Activated CD4-positive, alpha-beta T cell treated with anti-CD3 and anti-CD28 coated beads for 48 hours (primary cell): ENCODE data around the gene RNF34.
A peak's percentile ranks its signal among the peaks of the same experiment; 100 is the strongest.
"Not testable (repeated sequence)": the region's sequence is repeated elsewhere in the genome, so short reads cannot be mapped to it uniquely, and the experiment has no call there.

Experiments
- DNase-seq: peaks from one replicate; pipeline ENCODE4 v3.0.0-alpha.2; 2020

Gene RNF34, protein sequence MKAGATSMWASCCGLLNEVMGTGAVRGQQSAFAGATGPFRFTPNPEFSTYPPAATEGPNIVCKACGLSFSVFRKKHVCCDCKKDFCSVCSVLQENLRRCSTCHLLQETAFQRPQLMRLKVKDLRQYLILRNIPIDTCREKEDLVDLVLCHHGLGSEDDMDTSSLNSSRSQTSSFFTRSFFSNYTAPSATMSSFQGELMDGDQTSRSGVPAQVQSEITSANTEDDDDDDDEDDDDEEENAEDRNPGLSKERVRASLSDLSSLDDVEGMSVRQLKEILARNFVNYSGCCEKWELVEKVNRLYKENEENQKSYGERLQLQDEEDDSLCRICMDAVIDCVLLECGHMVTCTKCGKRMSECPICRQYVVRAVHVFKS

DNA sequence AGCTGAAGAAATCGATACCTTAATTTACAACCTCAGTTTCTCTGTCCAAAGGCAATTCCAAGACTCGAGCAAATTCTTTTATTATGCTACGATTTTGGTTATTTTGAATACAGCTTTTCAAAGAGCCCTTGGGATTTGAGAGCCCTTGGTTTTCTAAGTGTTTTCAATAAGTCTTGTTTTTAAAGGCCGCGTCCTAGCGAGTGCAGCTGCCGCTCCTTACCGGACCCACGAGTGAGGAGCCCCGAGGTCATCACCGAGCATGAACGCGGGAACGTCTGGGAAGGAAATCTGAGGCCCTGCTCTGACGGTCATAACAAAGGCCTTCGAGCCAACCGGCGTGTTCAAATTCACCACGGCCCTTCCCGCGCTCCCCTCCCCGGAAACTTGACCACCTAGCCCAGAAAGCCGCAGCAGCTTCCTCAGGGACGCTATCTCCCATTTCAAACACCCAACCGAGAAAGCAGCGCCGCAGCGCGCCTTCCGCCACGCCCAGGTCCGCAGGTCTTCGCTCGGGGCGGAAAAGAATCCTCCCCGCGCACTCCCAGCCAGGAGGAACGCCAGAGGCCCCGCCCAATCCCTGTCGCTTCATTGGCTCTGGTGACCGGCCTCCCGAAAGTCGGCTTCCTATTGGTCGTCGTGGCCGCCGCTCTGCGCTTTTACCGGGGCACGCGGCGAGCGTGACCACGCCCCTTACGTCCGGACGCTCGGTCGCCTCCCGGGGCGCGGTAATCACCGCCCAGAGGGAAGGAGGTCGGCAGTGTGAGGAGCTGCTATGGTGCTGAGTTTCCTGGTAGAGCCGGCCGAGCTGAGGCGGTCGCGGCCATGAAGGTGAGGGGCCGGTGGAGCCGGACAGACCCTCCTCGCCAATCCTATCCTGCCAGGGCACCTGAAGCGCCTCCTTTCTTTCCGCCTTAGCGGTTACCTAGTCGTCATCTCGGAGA, at the start of gene RNF34:
RNF34 (plus strand) TSS at position 728 of the 941 bp plus-strand sequence; CDS start at position 823, 95 bp downstream.
- DNase-seq: peak; percentile 99

DNA sequence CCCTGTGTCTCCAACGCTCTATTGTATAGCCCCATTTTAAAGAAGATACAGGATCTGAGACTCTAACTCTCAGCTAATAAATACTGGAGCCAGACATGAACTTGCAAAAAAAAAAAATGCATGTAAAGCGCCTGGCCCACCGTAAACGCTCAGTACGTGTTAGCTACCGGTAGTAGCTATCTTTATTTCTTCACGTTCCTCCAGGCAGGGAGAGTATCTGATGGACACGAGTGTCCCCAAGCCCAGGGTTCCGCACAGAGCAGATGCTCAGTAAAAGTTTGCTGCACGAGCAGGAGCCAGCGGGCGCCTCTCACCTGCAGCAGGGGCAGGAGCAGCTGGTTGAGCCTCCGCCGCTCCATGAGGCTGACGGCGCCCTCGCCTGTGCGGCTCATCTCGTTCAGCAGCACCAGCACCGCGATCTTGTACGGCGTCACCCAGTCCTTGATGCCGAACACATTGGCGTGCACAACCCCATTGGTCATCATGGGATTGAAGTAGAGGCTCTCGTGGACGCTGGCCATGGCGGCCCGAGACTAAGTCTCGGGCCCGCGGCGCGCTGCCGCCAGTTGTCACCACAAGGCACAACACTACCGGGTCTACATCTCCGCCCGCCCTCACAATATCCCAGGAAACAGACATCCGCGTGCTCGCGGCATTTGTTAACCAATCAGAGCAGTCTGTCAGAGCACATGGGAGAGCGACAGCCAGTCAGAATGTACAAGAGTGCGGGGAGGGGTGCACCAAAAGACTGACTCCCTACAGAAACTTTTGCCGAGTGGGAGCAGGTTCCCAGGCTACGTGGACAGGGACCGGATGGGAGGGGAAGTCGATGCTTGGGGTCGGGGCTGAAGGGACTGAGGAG, 47.9 kb upstream of the RNF34 start, which contains the start of gene ANAPC5:
ANAPC5 (minus strand) TSS at position 592 of the 862 bp plus-strand sequence; CDS start at position 521, 71 bp downstream.
- DNase-seq: peak; percentile 94

DNA sequence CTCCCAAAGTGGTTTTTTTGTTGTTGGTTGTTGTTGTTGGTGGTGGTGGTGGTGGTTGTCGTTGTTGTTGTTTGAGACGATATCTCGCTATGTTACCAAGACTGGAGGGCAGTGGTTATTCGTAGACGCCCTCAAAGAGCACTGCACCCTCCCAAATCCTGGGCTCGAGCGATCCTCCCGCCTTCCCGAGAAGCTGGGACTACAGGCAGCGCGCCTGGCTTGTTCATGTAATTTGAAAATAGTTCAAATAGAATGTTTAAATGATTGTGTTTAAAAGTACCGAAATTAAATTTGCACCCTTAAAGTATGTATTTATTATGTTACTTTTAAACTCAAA, 47.3 kb upstream of the RNF34 start:
- no peak for DNase-seq

DNA sequence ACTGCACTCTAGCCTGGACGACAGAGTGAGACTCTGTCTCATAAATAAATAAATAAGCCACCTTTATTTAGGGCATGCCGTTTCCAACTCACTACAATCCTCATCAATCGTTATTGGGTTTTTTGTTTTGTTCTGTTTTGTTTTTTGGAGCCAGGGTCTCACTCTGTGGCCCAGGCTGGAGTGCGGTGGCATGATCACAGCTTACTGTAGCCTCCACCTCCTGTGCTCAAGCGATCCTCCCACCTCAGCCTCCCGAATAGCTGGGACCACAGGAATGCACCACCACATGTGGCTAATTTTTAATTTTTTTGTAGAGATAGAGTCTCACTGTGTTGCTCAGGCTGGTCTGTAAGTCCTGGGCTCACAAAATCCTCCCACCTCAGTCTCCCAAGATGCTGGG, 44.1 kb upstream of the RNF34 start:
- no peak for DNase-seq

DNA sequence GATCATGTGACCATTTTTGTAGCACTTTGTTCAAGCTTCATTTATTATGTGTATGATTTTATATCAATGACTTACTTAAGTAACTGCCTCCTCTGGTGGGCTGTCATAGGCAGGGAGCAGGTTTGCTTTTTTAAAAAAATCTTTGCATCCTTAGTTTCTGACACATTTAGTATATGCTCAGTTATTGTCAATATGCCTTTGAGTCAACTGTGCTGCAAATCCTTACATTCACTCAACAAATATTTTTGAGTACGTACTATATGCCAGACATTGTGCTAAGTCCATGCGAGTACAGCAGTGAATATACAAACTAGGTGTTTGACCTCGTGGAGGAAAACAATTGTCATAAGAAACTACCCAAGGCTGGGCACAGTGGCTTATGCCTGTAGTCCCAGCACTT, 43.3 kb upstream of the RNF34 start:
- no peak for DNase-seq

DNA sequence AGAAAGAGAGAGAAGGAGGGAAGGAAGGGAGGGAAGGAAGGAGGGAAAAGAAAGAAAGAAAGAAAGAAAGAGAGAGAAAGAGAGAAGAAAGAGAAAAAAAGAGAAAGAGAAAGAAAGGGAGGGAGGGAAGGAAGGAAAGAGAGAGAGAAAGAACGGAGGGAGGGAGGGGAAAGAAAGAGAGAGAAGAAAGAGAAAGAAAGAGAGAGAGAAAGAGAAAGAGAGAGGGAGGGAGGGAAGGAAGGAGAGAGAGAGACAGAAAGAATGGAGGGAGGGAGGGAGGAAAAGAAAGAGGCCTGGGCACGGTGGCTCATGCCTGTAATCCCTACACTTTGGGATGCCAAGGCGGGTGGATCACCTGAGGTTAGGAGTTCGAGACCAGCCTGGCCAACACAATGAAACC, 42.6 kb upstream of the RNF34 start:
- no peak for DNase-seq

DNA sequence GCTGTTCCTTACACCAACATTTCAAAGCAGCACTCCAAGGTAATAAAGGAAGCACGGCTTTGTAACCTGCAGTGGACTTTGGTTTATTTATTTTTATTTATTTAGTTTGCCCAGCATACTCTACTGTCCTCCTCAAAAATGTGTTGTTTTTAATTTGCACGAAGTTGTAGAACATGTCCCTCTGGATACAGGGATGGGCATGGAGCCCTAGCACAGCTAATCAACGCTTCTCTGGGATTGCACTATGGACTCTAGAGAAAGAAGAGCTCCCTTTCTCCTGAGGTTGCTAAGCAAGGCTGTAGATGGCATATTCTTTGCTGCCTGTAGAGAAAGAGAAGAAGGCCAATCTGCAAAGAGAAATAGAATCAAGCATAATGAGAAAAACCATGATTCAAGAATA, 41.8 kb upstream of the RNF34 start:
- DNase-seq: no peak

DNA sequence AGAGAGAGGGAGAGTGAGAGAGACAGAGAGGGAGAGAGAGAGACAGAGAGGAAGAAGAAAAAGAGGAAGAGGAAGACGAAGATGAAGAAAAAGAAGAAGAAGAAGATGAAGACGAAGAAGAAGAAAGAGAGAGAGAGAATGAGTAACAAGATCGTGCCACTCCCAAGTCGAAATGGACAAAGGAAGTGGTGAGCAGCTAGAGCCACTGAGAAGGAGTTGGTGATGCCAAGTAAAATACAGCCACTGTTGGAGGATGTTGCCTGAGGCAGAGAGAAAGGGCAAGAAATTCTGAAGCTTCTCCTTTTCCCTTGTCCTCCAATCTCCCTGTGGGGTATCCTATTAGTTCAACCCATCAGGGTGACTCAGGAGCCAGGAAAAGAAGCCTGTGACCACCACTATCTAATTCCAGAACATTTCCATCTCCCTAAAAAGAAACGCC, 35.2 kb upstream of the RNF34 start:
- no peak for DNase-seq

DNA sequence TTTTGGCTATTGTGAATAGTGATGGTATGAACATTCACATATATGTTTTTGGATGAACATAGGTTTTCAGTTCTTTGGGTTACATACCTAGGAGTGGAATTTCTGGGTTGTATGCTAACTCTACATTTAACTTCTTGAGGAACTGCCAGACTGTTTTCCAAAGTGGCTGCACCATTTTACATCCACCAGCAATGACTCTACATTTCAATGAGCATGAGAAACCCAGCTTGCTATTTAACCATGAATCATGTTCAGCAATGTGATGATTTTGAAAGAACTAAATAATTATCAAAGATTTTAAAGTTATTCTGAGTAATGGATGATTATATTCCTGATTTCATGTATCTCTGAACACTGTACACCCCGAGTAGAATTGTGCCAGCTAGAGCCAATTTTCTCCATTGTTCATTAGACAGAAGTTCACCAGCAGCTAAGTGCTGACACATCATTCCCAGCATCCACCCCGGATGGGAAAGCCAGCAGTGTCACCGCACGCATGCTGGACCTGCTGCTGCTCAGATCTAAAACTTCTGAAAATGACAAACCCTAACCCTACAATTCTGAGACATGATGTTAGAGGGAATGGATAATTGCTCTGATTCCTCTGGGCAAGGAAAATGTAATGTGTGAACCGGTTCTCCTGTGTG, 34.4 kb upstream of the RNF34 start:
- no peak for DNase-seq

DNA sequence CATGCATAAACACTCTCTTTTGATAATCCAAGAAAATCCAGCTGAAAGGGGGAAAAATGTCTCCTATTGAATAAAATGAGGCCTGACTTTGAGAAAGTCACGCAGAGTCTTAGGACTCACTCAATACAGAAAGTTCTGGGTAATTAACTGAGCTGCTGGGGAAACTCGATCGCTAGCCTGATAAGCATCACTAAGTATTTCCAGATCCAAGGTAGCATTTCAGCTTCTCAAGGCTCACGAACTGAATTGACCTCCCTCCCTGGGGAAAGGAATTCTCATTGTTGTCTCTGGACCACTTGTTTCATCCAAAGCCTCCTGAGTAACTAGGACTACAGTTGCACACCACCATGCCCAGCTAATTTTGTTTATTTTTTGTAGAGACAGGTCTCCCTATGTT, 33.9 kb upstream of the RNF34 start:
- DNase-seq: no peak

DNA sequence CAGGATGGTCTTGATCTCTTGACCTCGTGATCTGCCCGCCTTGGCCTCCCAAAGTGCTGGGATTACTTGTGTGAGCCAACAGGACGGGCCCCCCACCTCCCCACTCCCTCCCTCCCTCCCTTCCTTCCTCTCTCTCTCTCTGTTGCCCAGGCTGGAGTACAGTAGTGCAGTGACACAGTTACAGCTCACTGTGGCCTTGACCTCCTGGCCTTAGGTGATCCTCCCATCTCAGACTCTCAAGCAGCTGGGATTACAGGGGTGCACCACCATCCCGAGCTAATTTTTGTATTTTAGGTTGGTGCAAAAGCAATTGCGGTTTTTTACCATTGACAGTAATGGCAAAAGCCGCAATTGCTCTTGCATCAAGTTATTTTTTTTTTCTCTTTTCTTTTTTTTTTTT, 28.5 kb upstream of the RNF34 start:
- no peak for DNase-seq

DNA sequence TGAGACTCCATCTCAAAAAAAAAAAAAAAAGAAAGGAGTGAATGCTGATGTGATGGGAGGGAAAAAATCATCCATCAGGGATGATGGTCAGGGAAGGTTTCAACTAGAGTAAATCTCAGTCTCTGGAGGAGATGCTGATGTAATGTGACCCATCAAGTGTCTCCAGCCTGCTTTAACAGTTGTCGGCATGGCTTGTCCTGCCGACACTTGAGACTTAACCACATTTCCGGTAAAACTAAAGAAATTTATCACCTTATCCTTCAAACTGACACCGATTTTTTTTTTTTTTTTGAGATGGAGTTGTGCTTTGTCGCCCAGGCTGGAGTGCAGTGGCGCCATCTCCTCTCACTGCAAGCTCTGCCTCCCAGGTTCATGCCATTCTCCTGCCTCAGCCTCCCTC, 26.2 kb upstream of the RNF34 start:
- no peak for DNase-seq

DNA sequence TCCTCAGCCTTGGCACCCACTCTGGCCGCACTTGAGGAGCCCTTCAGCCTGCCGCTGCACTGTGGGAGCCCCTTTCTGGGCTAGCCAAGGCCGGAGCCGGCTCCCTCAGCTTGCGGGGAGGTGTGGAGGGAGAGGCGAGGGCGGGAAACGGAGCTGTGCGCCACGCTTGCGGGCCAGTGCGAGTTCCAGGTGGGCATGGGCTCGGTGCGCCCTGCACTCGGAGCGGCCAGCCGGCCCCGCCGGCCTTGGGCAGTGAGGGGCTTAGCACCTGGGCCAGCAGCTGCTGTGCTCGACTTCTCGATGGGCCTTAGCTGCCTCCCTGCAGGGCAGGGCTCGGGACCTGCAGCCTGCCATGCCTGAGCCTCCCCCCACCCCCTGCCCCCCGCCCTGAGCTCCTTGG, 25.6 kb upstream of the RNF34 start:
- not testable (repeated sequence) for DNase-seq

DNA sequence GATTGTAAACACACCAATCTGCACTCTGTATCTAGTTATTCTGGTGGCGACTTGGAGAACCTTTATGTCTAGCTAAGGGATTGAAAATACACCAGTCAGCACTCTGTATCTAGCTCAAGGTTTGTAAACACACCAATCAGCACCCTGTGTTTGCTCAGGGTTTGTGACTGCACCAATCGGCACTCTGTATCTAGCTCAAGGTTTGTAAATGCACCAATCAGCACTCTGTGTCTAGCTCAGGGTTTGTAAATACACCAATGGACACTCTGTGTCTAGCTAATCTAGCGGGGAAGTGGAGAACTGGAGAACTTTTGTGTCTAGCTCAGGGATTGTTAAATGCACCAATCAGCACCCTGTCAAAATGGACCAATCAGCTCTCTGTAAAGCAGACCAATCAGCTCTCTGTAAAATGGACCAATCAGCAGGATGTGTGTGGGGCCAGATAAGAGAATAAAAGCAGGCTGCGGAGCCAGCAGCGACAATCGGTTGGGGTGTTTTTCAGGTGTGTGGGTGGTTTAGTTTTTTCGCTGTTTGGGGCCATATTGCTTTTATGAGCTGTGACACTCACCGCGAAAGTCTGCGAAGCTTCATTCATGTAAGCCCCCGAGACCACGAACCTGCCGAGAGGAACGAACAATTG, 24.9 kb upstream of the RNF34 start:
- DNase-seq: not testable (repeated sequence)

DNA sequence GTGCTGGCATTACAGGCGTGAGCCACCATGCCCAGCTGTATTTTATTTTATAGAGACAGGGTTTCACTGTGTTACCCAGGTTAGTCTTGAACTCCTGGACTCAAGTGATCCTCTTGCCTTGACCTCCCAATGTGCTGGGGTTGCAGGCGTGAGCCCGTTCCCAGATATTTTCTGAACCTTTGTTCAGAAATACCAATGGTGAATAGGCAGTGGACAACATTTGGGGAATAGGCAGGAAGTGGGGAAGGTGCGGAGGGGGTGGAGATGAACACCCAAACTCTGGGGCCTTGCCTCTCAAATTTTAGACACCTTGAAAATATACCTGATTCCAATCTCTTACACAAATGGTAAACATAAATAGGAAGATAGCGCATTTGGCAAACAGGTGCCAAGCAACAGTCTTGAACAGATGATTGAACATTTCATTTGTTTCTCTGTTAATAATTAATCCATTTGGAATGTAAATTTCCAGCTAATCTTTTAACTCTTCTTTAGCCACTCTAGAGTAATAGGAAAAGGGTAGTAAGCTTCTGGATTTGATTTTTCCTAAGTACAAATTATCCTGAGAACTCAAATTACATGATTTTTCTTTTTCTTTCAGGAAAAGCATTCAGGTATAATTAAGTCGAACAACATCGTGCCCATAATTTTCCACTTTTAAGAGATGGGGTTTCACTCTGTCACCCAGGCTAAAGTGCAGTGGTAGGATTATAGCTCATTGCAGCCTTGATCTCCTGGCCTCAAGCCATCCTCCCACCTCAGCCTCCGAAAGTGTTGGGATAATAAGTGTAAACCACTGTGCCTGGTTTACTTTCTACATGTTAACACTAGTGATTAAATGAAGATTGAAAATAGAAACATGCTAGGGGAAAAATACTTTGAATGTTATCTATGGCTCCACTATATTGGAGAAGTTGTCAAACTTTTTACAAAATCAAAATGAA, 22.9 kb upstream of the RNF34 start:
- DNase-seq: no peak

DNA sequence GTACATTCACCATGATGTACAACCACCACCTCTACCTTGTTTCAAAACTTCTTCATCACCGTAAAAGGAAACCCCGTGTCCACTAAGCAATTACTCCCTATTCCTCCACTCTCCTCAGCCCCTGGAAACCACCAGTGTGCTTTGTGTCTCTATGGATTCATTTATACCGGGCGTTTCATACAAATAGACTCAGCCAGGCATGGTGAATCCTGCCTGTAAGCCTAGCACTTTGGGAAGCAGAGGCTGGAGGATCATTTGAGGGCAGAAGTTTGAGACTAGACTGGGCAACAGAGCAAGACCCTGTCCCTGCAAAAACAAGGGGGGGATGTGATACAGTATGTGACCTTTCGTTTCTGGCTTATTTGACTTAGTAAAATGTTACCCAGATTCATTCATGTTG, 21.2 kb upstream of the RNF34 start:
- DNase-seq: no peak

DNA sequence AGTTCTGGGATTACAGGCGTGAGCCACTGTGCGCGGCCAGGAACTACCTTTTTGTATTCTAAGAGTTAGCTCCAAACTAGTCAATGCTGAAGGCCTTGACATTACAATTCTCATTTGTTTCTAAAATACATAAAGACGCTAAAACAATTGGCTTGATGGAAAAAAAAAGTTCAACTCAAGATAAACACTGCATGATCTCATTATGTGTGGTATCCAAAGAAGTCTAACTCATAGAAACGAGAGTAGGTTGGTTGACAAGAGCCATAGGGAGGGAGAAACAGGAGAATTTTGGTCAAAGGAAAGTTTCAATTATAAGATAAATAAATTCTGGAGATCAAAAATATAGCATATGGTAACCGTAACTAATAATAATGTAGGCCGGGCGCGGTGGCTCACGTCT, 20.0 kb upstream of the RNF34 start:
- DNase-seq: no peak

DNA sequence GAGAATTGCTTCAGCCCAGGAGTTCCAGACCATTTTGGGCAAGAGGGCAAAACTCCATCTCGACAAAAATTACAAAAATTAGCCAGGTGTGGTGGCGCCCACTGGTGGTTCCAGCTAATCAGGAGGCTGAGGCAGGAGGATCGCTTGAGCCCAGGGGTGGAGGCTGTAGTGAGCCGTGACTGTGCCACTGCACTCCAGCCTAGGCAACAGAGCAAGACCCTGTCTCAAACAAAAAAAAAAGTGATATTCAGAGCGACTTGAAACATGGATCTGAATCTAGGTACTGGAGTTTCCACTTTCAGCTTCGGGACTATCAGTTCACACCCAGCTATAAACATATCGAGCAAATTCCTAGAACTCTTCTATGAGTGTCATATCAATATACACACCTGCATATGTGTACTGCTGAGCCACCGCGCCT, 16.3 kb upstream of the RNF34 start:
- DNase-seq: peak; percentile 22

DNA sequence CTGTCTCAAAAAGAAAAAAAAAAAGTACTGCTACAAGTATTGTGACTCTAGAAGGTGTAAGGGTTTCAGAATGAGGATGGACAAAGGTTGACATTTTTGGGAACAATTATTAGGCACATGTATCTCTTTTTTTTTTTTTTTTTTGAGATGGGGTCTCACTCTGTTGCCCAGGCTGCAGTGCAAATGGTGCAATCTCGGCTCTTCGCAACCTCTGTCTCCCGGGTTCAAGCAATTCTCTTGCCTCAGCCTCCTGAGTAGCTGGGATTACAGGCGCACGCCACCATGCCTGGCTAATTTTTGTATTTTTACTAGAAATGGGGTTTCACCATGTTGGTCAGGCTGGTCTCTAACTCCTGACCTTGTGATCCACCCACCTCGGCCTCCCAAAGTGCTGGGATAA, 15.0 kb upstream of the RNF34 start:
- not testable (repeated sequence) for DNase-seq

DNA sequence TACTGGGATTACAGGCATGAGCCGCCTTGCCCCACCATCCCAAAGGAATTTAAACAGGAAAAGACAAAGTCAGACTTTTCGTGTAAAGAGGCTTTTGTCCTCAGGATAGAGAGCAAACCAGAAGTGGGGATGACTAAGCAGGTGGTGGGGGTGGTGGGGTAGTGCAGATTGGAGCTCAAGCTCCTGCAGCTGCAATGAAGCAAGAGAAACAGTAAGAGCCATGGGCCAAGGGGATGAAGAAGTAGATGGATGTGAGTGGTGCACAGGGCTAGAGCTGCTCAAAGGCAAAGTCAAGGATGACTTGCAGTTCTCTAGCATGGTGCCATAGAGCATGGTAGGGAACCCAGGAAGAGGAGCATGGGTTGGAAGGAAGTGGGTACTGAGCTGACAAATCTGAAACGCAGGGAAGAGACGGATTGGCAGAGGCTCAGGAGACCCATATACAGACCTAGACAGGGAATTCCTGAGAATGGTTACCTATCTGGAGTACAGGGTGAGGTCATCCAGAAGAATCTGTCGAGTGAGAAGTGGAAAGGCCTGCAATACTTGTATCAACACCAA, 11.4 kb upstream of the RNF34 start:
- DNase-seq: peak; percentile 18
